Small intestine (tissue), 7 donors: Measurements from ENCODE around the gene GNAZ. TPM values are rescaled to one million over a fixed set of nuclear protein-coding genes. Genes with fewer than 3 reads are reported as not detected.

Experiments
- DNase-seq, 2 donors: peaks; one replicate each; pipeline versions ENCODE4 v3.0.0 to v3.0.0-alpha.2; 2013
- FAIRE-seq: peaks from 2 replicates; lab custom pipeline; 2012; peaks lifted over from hg19 to GRCh38; lab: Jason Lieb, UNC
- H3K27ac ChIP-seq, 3 donors: one replicate each; pipeline ENCODE4 v1.5.1; 2013; ENCODE audit warnings: low read length in 2 of 3, mild to moderate bottlenecking in 2 of 3, control low read depth in 1 of 3, inconsistent platforms in 1 of 3, low read depth in 1 of 3, moderate library complexity in 1 of 3
- H3K27me3 ChIP-seq, 3 donors: one replicate each; pipeline ENCODE4 v1.6.1; 2013; ENCODE audit warnings: low read length in 3 of 3, inconsistent platforms in 1 of 3; ENCODE audit not compliant: control insufficient read depth in 3 of 3, insufficient read depth in 3 of 3
- H3K36me3 ChIP-seq, 3 donors: one replicate each; pipeline ENCODE4 v1.6.1; 2013; ENCODE audit warnings: low read length in 3 of 3, inconsistent platforms in 1 of 3, low read depth in 1 of 3, mild to moderate bottlenecking in 1 of 3, moderate library complexity in 1 of 3; ENCODE audit not compliant: control insufficient read depth in 3 of 3, insufficient read depth in 2 of 3
- H3K4me1 ChIP-seq, 3 donors: one replicate each; pipeline ENCODE4 v1.6.1; 2013; ENCODE audit warnings: low read length in 2 of 3, inconsistent platforms in 1 of 3, low read depth in 1 of 3, mild to moderate bottlenecking in 1 of 3, moderate library complexity in 1 of 3; ENCODE audit not compliant: control insufficient read depth in 3 of 3, insufficient read depth in 2 of 3
- H3K4me3 ChIP-seq, 3 donors: one replicate each; pipeline ENCODE4 v1.5.1; 2013; ENCODE audit warnings: low read length in 3 of 3, control low read depth in 1 of 3, inconsistent platforms in 1 of 3, low read depth in 1 of 3, mild to moderate bottlenecking in 1 of 3, moderate library complexity in 1 of 3
- H3K9me3 ChIP-seq, 2 donors: one replicate each; pipeline ENCODE4 v1.6.1; 2013; ENCODE audit warnings: low read depth in 1 of 2, low read length in 1 of 2; ENCODE audit not compliant: control insufficient read depth in 2 of 2, insufficient read depth in 1 of 2
- WGBS, 3 donors: extraction: QIAGEN DNeasy Blood & Tissue Kit; methylation state at CpG; one replicate each; pipeline ENCODE4 v1.1.7; 2013; 5-methylcytosine and 5-hydroxymethylcytosine counted together
- polyA plus RNA-seq, 4 donors: library from polyadenylated mRNA; stranded (reverse) in 3 of 4; unstranded in 1 of 4; fragments of 200-250 nt in 3 of 4; fragments of 120-200 nt in 1 of 4; gene quantifications; one replicate each; pipeline versions ENCODE4 v1.2.1 to v1.2.3, GENCODE V29; 2013
- donor health status: healthy with polysubstance abuse.
- donor health status: control.
- donor health status: control.
- donor health status: Bipolar disorder and iron deficiency.
- donor health status: healthy.

GNAZ gene
- polyA plus RNA-seq, 4 donors, result 0.55 to 3.6 (median 2.7) TPM

DNA sequence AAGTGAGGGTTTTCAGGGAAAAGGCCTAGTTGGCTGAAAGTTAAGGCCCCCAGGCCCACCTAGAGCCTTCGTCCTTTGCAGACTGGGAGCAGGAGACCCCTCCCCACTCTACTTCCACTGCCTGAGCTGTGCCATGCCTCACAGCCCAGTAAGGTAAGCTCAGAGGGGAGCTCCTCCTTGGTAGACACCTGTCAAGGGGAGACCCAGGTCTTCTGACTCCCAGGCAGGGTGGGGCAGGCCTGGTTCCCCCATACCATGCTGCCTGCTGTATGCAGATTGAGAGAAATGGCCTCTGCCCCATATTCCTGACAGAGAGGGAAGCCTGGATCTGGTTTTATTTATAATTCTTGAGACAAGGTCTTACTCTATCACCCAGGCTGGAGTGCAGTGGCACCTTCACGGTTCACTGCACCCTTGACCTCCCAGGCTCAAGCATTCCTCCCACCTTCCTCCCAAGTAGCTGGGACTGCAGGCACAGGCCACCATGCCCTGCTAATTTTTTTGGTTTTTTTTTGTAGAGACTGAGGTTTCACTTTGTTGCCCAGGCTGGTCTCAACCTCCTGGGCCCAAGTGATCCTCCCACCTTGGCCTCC lies 75.7 kb downstream of the GNAZ start:
- peak overlapping the region in 1 of 3 donors; percentile 46 for H3K4me3 ChIP-seq
- WGBS, 3 donors, result 77 to 85% (median 82%) methylated on average over 2 of the region's 2 CpGs

DNA sequence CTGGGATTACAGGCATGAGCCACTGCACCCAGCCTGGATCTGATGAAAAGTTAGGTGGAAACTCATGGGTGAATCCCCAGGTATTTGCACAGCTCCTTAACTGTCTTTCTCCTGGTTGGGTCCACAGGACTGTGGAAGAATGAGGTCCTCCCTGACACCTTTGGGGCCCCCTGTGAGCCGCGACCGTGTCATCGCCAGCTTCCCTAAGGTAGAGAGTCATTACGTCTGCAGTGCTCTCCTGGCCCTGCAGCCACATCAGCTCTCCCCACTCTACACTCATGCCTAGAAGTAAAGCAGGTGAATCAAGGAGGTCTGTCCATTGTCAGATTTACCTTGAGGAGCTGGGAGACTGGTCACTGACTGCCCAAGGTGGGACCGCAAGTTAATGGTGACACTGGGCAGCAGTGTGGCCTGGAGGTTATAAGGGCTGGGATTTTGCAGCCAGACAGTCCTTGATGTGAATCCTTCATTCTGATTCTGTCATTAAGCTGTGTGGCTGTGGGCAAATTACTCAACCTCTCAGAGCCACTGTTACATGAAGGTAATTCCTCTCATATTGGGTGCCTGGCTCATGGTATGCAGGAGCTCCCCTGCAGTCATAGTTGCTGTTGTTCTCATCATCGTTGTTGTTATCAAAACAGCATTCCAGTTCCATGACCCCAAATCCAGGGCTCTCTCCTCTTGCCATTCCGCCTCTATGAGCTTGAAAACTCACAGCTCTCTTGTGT lies 76.3 kb downstream of the GNAZ start:
- H3K9me3 ChIP-seq, result no peaks in the 10 kb centered on the region
- no peaks in the 10 kb centered on the region for H3K27me3 ChIP-seq
- H3K4me1 ChIP-seq, result peaks cover 3 to 24% (median 4%) of the 10 kb centered on the region in 3 donors
- H3K4me3 ChIP-seq, result no peak overlapping the region
- DNase-seq, result no peak
- 75 to 77% (median 77%) methylated on average over 8 of the region's 8 CpGs for WGBS, 3 donors
- peaks cover 0 to 3% (median 0%) of the 10 kb centered on the region in 3 donors for H3K36me3 ChIP-seq
- H3K27ac ChIP-seq, result no peak overlapping the region
- no peak for FAIRE-seq

More for the DNA sequence above, 75.7 kb downstream of the GNAZ start:
- Histone ChIP-seq H3K36me3 (no peaks in the 10 kb centered on the region), H3K27ac (peak overlapping the region in 2 of 3 donors; percentile 36 to 56), H3K27me3 (no peaks in the 10 kb centered on the region), H3K9me3 (no peaks in the 10 kb centered on the region), H3K4me1 (peaks cover 3 to 29% (median 4%) of the 10 kb centered on the region in 3 donors)
- FAIRE-seq (no peak), DNase-seq (no peak)

DNA sequence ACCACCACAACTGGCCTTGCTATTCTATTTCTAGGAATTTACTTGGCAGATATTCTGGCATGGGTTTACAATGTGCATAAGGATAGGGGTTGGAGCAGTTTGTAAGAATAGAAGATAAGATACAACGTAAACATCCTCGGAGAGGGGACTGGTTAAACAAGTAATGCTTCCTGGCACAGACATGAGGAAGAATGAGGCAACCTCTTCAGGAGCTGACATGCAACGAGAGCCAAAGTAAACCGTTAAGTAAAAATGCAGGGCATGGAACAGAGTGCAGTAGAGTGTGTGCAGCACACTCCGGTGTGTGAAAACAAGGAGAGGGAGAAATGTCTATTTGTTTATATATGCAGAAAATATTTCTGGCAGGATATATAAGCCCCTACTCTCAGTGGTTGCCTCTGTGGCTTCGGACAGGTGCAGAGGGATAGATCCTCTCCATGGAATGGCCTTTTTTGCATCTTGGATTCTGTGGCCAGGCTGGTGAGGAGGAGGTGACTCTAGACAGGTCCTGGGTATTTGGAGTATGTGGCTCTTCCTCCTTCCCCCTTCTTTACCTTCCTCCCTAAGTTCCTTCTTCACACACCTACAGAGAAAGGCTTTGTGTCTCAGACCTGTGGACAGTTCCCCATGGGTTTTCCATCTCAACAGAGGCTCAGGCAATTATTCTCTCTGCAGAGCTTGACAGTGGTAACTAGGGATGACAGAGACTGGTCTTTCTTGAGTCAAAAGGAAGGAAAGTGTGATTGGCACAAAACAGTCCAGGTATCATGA lies 77.5 kb downstream of the GNAZ start:
- H3K9me3 ChIP-seq, result no peaks in the 10 kb centered on the region
- no peak overlapping the region for H3K4me3 ChIP-seq
- no peak overlapping the region for H3K27ac ChIP-seq
- no peaks in the 10 kb centered on the region for H3K27me3 ChIP-seq
- H3K36me3 ChIP-seq, result peaks cover 0 to 5% (median 0%) of the 10 kb centered on the region in 3 donors
- peaks cover 3 to 16% (median 4%) of the 10 kb centered on the region in 3 donors for H3K4me1 ChIP-seq
- 13 to 33% (median 25%) methylated on average over 6 of the region's 6 CpGs for WGBS, 3 donors
- FAIRE-seq (no peak), DNase-seq (peak in 1 of 2 donors; percentile 36)

DNA sequence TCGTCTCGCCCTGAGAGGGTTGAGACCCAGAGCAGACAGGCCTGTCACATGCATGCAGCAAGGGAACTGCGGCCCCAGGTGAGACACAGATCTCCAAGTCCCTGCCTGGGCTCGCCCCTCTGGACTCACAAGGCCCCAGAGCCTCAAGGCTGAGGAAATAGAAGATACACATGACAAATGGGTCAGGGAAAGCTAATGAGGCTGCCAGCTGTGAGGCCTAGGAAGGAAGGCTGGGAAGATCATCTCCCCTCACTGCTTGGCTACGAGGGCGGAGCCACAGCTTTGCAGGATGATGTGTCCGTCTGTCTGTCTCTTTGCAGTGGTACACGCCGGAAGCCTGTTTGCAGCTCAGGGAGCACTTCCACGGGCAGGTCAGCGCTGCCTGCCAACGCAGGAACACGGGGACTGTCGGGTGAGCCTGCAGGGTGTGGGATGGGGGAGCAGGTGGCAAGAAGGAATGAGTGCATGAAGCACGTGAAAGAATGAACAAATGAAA lies 79.5 kb downstream of the GNAZ start:
- Histone ChIP-seq H3K4me1 (peaks cover 0 to 10% (median 3%) of the 10 kb centered on the region in 3 donors), H3K27ac (no peak overlapping the region), H3K36me3 (peaks cover 0 to 14% (median 0%) of the 10 kb centered on the region in 3 donors), H3K27me3 (no peaks in the 10 kb centered on the region), H3K9me3 (no peaks in the 10 kb centered on the region), H3K4me3 (no peak overlapping the region)
- DNase-seq (no peak), FAIRE-seq (no peak)
- WGBS, 3 donors, result 80 to 88% (median 84%) methylated on average over 15 of the region's 15 CpGs

DNA sequence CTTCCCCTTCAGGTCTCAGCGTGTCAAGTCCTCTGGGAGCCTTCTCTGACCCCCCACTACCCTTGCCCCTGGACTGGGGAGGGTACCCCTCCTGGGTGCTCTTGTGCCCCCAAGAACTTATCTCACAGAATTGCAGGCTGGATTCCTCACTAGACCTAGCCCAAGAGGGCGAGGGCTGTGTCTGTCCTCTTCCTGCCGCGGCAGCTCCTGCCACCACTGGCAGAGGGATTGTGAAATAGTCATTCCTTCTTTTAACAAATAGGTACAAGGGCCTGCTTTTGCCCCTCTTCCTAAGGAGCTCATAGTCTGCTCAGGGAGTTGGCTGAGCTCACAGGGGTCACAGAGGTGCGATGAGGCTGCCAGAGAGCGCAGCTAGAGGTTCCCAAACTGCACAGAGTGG lies 80.4 kb downstream of the GNAZ start:
- H3K36me3 ChIP-seq, result peaks cover 0 to 16% (median 0%) of the 10 kb centered on the region in 3 donors
- WGBS, 3 donors, result 78 to 89% (median 83%) methylated on average over 6 of the region's 6 CpGs
- no peak overlapping the region for H3K27ac ChIP-seq
- FAIRE-seq, result no peak
- H3K4me1 ChIP-seq, result peaks cover 0 to 3% (median under 1%) of the 10 kb centered on the region in 3 donors
- no peak for DNase-seq
- no peaks in the 10 kb centered on the region for H3K27me3 ChIP-seq
- no peak overlapping the region for H3K4me3 ChIP-seq
- no peaks in the 10 kb centered on the region for H3K9me3 ChIP-seq

DNA sequence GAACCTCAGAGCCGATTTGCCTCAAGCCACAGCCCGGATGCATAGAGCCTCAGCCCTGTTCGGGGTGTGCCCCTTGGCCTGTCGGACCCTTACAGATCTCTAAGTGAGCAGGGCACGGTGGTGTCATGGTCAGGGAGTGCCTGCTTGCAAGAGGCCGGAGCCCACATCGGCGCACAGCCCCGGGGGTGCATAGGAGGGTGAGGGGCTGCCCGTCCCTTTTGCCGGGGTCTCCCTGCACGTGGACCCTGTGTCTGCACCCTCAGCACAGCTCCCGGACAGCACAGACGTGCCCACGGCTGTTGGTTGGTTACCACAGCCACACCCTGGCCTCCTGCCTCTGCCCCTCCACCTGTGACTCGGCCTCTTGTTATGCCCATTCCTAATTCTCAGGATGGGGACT lies 81.5 kb downstream of the GNAZ start:
- Histone ChIP-seq H3K4me3 (no peak overlapping the region), H3K27ac (no peak overlapping the region), H3K36me3 (peaks cover 0 to 20% (median 0%) of the 10 kb centered on the region in 3 donors), H3K9me3 (no peaks in the 10 kb centered on the region), H3K4me1 (no peaks in the 10 kb centered on the region), H3K27me3 (no peaks in the 10 kb centered on the region)
- FAIRE-seq (no peak), DNase-seq (no peak)
- 89 to 92% (median 89%) methylated on average over 16 of the region's 16 CpGs for WGBS, 3 donors

DNA sequence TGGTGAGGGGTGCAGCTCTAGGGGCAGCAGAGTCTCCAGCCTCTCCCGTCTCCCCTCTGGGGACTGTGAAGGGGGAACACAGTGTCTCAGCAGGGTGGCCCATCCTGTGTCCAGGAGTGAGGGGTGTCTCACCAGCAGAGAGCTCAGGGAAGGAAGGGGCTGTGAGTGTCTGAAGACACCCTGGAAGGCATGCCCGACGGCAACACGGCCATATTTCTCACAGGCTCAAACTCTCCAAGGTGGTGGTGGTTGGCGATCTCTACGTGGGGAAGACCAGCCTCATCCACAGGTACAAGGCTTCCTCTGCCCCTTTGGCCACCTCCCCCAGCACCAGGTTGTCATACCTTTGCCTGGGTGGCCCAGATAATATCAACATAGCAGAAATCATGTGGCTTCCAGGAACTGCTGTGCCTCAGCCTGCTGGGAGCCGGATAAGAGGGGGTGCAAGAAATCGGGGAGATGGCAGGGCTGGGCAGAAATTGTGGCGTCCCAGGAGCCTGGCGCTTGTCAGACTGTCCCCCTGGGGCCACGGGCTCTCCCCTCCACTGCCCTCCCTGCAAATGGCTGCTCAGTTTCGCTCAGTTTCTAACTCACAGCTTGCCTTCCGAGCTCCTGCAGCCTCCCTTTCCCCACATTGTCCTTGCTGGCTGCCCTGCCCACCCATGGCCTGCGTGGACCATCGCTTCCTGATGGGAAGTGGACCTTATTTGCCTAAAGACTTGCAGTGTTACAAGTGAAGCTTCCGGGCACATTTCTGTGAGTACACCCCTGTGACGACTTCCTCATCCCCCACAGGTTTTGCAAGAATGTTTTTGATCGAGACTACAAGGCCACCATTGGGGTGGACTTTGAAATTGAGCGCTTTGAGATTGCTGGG lies 82.2 kb downstream of the GNAZ start:
- FAIRE-seq, result no peak
- 83 to 87% (median 85%) methylated on average over 19 of the region's 19 CpGs for WGBS, 3 donors
- no peak for DNase-seq

More for the DNA sequence above, 82.2 kb downstream of the GNAZ start:
- Histone ChIP-seq H3K27me3 (no peaks in the 10 kb centered on the region), H3K36me3 (peaks cover 0 to 20% (median 0%) of the 10 kb centered on the region in 3 donors), H3K4me3 (no peak overlapping the region), H3K9me3 (no peaks in the 10 kb centered on the region), H3K27ac (no peak overlapping the region), H3K4me1 (no peaks in the 10 kb centered on the region)
